Measurements from ENCODE around the gene SAMM50. TPM values are rescaled to one million over a fixed set of nuclear protein-coding genes. Genes with fewer than 3 reads are reported as not detected.

SAMM50 gene
- total RNA-seq, 1 donor = 37.6 TPM

DNA sequence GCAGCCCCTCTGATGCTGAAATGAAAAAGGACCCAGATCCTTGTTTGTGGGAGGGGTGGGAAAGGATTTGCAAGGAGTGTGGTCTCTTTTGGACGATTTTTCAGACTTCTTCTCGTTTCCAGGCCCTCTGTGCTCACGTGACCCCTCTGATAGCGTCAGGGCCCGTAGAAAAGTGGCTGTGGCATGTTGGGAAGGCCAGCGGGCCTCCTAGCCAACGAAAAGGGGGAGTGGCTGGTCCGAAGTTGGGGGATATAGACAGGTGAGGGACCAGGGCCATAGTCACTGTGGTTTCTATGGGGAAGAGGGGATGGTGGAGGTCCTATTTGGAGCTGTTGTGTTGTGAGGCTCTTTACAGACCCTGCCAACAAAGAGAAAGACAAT, 75.5 kb downstream of the SAMM50 start:
- no peak overlapping the region for H3K4me3 ChIP-seq (ENCODE audit: low read depth, low read length)
- DNase-seq (ENCODE audit: low read depth) = no peak
- no peak for TF ChIP-seq CTCF (IDR thresholded peaks at IDR 0.05; ENCODE audit: insufficient read depth, low read depth, low read length)

DNA sequence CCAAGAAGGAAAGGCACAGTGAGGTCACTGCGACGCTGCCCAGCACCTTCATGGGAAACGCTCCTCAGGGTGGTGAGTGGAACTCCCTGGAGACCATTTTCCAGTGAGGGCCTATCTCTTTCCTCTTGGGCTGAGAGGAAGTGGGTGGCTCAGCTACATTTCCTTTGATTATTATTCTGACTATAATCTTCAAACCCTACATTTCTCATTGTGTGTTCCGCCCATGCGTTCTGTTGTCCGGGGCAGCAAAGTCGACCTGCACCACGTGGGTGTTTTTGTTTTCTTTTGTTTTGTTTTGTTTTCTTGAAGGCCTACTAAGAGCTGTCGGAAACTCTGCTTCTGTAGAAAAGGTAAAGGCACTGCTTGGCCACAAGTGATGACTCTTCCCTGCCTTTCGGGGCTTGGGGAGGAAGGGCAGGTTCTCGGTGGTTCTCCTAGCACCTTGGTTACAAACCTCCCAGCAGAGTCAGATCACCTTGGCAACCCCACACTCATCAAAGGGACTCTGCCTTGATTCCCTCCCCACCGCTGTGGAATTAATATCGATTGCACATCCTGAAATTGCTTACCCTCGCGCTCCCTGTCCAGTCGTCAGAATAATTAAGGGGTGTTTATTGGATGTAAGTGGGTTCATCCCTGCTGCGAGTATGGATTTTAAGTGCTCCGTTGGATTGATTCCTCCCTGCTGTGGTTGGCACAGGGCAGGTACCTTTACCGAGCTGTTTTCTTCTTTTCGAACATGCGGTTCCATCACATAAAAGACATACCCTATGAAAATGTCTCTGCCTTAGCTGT, 76.1 kb downstream of the SAMM50 start:
- DNase-seq (ENCODE audit: low read depth) = no peak
- H3K4me3 ChIP-seq (ENCODE audit: low read depth, low read length) = no peak overlapping the region
- TF ChIP-seq CTCF (IDR thresholded peaks at IDR 0.05; ENCODE audit: insufficient read depth, low read depth, low read length) = no peak

DNA sequence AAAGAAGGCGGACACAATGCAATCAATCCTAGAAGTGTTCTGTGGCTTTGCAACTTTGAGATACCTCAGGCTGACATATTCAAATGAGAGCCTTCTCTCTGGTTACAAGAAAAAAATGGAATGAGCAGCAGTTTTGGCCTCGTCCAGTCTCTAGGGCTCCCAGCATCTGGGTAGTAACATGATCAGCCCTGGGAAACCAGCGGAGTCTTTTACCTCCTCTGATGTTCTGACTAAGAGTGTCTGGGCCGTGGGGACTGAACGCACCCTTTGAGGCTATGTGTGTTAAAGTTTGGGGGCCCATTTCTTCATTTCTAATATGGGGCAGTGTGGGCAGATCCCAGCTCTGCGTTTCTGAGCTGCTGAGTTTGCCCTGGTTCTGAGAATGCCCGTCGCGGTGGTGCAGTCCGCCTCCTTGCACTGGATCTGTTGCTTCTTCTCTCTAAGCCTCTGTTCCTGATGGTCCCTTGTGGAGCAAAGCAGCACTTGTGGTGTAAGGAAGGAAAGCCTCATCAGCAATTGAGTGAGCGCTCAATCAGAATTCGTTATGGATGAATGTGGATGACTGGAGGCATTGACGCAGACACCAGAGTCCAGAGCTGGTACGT, 77.0 kb downstream of the SAMM50 start:
- TF ChIP-seq CTCF (IDR thresholded peaks at IDR 0.05; ENCODE audit: insufficient read depth, low read depth, low read length) = no peak
- H3K4me3 ChIP-seq (ENCODE audit: low read depth, low read length) = no peak overlapping the region
- DNase-seq (ENCODE audit: low read depth) = no peak

GRCh38 chr22:44033287-44033686, 78.0 kb downstream of the SAMM50 start:
- TF ChIP-seq CTCF (IDR thresholded peaks at IDR 0.05; ENCODE audit: insufficient read depth, low read depth, low read length) = no peak

GRCh38 chr22:44033694-44034093, 78.5 kb downstream of the SAMM50 start:
- DNase-seq (ENCODE audit: low read depth) = peak; percentile 54
- no peak overlapping the region for H3K4me3 ChIP-seq (ENCODE audit: low read depth, low read length)
- no peak for TF ChIP-seq CTCF (IDR thresholded peaks at IDR 0.05; ENCODE audit: insufficient read depth, low read depth, low read length)

More at GRCh38 chr22:44033287-44033686, 78.0 kb downstream of the SAMM50 start:
- no peak for DNase-seq (ENCODE audit: low read depth)
- H3K4me3 ChIP-seq (ENCODE audit: low read depth, low read length) = no peak overlapping the region

DNA sequence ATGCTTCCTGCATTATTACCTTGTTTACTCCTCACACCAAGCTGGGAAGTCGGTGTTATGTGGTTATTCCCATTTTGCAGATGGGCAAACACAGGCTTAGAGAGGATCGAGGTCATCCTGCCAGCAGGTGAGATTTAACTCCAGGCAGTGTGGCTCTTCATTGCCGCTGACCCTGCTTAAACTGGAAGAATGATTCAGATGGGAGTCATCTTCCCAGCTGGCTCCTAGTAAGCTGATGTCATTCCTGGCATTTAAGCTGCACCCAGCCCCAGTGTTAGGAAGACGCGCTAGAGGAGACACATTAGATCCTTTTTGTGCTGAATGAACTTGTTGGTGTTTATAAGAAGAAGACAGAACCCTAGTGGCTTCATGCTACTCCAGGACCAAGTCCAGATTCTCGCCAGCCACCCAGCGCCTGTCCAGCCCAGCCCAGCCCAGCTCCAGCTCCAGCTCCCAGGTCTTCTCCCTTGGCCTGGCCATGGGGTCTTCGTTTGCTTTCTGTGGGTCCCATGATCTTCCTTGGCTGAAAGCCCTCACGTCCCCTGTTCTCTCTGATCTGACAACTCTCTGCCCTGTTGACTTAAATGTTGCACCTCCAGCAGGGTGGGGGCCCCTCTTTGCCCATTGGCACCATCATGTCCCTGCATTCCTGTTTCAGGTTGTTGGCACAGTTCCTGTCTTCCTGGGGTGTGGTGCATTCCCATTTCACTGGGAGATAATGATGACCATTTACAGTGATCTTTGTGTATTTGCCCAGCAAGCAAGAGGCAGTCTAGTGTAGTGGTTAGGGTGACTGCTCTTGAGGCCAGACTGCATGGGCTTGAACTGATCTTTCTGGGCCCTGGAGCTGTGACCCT, 82.5 kb downstream of the SAMM50 start:
- peak; percentile 92 for DNase-seq (ENCODE audit: low read depth)
- TF ChIP-seq CTCF (IDR thresholded peaks at IDR 0.05; ENCODE audit: insufficient read depth, low read depth, low read length) = no peak
- no peak overlapping the region for H3K4me3 ChIP-seq (ENCODE audit: low read depth, low read length)

All from fibroblast of villous mesenchyme (primary cell).